Stomach (tissue), 4 donors: ENCODE results near the gene IGF1R.

Experiments
- CTCF ChIP-seq, 7 experiments: fragments of 450-650 bp in 4 of 7; fragments of 200-600 bp in 3 of 7; sonication (generic) in 3 of 7; IDR thresholded peaks; one replicate each; pipeline ENCODE4 v1.5.1; 2016 to 2019; ENCODE audit warnings: antibody characterized with exemption in 7 of 7, control low read depth in 2 of 7, mild to moderate bottlenecking in 1 of 7
- EP300 ChIP-seq: sonication (generic); formaldehyde crosslinking; IDR thresholded peaks from one replicate; pipeline ENCODE4 v1.6.1; 2017; ENCODE audit warnings: antibody characterized with exemption
- POLR2A ChIP-seq, 4 donors: fragments of 450-650 bp; IDR thresholded peaks; one replicate each; pipeline ENCODE4 v1.6.1; 2016; ENCODE audit warnings: antibody characterized with exemption in 4 of 4, control low read depth in 2 of 4, mild to moderate bottlenecking in 1 of 4, moderate library complexity in 1 of 4
- POLR2AphosphoS5 ChIP-seq, 3 donors: sonication (generic); formaldehyde crosslinking; IDR thresholded peaks; one replicate each; pipeline ENCODE4 v1.6.1; 2016; ENCODE audit warnings: antibody characterized with exemption in 3 of 3

- TF ChIP-seq POLR2A (IDR thresholded peaks at IDR 0.05) (no peak), CTCF (IDR thresholded peaks at IDR 0.05) (no peak), POLR2AphosphoS5 (IDR thresholded peaks at IDR 0.05) (no peak), EP300 (no peak)
Observed at GRCh38 chr15:98790270-98790669, 141.9 kb downstream of the IGF1R start.
